NCI-H2029 treated with DMSO at 0.1 percent for 48 hours (cell line): ENCODE data around the gene STEAP4.

Source experiments
- DNase-seq: peaks from one replicate; lab custom pipeline; 2025; lab: John Stamatoyannopoulos, UW

STEAP4 gene

DNA sequence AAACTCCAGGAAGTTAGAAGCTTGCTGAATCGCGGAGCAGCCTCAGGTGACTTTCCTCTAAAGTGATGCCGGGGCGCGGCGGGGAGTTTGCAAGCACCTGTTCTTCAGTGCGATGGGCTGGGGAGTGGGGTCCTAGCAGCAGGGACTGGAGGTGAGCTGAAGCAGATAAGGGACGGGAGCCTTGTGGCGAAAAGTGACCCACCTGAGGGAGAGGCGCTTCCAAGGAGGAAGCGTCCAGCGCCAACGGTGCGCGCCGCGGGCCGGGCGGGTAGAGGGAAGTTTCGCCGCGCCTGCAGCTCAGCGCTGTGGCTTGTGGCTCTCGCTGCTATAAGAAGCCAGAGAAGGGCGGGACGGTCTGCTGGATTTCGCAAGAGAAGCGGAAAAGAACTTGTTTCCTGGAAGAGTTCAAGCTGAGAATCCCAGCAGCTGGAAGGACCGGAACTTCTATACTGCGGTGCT, at the start of gene STEAP4:
TSS of gene STEAP4 (minus strand) at position 305 of the 459 bp plus-strand sequence. CDS start 22,625 bp downstream, outside the sequence.
- no peak for DNase-seq

DNA sequence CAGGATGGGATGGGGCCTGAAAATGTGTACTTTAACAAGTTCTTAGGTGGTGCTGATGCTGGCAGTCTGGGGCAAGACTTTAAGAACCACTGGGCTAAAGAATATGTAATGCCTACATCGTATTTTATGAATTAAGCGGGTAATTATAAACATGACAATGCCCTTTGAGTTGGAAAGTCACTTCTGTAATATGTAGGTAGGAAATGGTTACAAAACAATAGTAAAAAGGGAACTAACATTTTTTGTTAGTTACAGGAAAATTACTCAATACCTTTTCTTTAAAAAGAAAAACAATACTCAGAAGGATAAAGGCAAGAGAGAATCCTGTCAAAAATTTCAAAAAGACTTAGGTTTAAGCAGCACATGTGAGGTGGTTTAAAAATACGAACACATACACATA, 48.3 kb upstream of the STEAP4 start:
- no peak for DNase-seq

DNA sequence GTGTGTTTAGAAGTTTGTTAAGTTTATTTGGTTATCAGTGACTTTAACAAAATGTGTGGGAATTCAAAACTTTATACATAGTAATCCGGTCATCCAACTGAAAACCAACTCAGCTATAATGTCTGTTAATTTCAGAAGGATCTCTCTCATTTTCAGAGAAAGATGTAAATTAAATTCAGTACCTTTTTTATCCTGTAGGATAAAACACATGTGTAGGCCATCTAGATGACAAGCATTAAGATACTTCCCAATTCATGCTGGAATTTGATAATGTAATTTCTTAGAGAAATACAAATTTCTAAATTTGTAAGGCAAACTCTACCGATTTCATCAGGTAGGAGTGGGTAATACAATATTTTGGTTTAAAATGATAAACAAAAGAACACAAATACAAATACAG, 43.4 kb upstream of the STEAP4 start:
- DNase-seq = no peak

- no peak for DNase-seq
These were observed 40.8 kb upstream of the STEAP4 start for GRCh38 chr7:88347517-88347916.

- no peak for DNase-seq
These were observed 40.4 kb upstream of the STEAP4 start for GRCh38 chr7:88347090-88347489.

DNA sequence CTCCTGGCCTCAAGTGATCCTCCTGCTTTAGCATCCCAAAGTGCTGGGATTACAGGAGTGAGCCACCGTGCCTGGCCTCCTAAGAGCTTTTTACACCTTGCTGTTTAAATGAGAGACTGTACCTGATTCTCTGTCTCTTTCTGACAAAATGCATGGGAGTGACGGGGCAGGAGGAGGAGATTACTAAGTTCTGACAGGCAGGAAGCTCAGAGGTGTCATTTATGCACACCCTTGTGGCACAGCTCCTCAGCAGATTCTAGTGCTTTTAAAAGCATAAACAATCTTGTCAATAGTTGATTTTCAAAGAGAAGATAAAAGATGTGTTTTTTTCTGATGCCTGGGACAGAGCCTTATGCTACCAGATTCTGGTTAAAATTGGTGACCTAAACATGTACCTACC, 39.7 kb upstream of the STEAP4 start:
- no peak for DNase-seq

- no peak for DNase-seq
These were observed 38.5 kb upstream of the STEAP4 start for GRCh38 chr7:88344956-88345832.

- DNase-seq = no peak
These were observed 37.6 kb upstream of the STEAP4 start for GRCh38 chr7:88344271-88344670.

DNA sequence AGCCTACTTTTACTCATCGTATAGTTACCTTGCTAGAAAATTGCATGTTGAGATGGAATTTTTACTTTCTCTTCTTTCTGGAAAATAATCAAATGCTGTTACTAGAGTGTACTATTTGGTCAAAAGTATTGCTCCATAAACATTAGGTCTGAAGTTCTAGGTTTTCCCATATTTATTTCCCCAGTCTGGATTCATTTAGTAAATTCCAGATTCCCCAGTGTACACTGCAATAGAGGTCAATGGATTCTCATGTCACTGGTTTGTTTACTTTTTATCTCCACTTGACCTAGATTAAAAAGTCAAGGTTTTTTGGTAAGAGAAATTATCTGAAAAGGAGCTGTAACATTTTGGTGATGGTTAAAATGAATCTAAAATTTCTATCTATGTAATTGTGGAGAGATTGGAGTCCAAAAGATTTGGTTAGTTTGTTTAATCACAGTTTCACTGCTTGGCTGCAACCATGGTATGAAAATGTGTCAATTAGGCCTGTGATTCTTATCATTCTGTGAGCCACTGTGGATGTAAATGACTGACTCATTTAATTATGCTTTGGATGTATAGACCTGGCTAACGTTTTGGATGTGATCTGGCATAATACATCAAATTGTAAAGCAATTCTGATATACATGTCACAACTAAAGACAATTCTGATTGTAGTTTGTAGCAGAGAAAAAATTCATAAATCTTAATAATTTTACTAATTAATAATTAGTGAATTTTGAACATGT, 32.7 kb upstream of the STEAP4 start:
- DNase-seq = no peak

- no peak for DNase-seq
These were observed 31.8 kb upstream of the STEAP4 start for GRCh38 chr7:88338503-88338902.

DNA sequence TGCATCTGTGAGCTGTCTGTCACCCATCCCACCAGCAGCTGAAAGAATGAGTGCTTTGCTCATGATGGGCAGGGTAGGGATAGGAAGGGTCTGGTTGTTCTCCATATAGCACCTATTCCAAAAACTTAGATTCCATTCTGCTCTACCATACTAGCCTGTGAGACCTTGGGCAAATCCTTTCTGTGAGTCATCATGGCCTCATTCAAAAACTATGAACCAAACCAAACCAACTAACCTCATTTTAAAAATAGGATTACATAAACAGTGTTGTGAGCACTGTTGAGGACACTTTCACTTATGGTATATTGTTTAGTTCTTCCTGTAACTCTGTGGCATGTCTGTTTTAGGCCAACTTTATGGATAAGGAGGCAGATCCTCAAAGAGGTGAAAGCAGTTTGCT, 30.9 kb upstream of the STEAP4 start:
- DNase-seq = no peak

- DNase-seq = no peak
These were observed 24.6 kb upstream of the STEAP4 start for GRCh38 chr7:88331322-88331721.

DNA sequence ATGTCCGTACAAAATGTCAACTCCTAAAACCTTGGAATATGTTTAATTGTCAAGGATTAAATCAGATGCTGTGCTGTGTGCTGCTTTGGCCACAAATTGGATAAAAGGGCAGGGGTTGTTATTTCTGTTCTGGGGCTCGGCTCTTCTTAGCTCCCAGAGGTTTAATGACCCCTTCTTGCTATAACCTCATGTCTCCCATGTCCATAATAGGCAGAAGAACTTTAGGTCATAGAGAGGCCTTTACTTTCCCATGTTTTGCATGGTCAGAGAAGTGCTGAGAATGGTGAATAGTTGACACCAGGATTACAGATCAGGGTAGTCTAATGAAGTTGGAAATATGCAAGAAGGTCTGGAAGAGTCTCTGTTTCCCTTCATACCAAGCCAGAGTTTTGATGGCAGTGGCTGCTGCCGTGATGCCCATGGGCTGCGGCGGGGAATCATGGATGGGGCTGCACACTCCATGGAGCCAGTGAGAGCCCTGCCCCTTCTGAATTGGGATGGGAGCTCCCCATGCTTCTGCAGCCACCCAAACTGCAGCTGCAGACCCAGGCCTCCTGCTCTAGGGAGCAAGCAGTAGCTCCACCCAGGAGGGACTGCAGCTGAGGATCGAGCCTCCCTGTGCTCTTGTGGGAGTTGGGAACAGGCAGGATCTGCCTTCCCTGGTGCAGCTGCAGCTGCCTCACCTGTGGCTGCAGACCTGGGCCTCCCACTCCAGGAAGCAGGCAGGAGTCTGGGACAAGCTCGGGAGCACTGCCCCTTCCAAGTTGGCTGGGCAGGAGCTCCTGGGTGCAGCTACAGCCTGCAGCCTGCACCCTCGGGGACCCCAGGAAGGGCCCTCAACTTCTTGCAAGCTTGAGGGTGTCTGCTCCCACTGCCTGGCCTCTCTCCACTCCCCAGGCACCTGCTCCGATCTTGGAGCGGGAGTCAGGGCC, 23.1 kb upstream of the STEAP4 start:
- no peak for DNase-seq

GRCh38 chr7:88328787-88329186, 22.1 kb upstream of the STEAP4 start:
- DNase-seq = no peak

- DNase-seq = no peak
These were observed 18.0 kb upstream of the STEAP4 start for GRCh38 chr7:88324699-88325098.

DNA sequence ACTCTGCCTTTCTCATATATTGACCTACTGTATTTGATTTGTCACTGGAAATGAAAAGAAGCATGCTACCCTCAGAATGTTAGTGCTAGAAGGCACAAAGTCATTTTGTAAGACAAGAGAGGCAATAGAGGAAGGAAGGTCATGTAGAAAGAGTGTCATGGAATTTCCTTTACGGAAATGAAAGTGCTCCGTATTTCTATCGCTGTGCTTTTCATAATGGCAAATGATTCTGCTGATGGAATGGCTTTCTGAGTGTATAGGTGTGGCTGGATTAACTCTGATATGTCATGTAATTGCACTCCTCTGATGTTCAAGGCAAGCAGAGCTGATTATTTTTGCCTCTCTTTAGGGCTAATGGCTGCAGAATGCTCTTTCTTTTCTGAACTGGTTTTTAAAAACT, 15.5 kb upstream of the STEAP4 start:
- DNase-seq = no peak

DNA sequence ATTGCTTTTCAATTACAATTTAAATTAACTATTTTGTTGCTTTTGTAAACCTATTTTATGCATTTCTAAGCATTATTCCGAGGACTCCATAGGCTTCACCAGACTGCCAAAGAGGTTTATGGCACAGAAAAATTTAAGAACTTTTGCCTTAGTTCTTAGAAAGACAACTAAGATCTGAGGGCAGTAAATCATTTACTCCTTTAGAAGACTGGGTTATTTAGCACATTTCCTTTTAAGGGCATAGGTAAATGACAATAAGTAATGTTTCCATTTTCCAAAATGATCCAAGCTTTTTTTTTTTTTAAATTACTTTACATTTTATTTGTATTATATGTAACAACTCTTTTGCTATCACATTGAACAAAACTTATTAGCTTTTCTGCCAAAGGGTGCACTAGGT, 15.0 kb upstream of the STEAP4 start:
- no peak for DNase-seq

- DNase-seq = no peak
These were observed 11.5 kb upstream of the STEAP4 start for GRCh38 chr7:88318196-88318595.

DNA sequence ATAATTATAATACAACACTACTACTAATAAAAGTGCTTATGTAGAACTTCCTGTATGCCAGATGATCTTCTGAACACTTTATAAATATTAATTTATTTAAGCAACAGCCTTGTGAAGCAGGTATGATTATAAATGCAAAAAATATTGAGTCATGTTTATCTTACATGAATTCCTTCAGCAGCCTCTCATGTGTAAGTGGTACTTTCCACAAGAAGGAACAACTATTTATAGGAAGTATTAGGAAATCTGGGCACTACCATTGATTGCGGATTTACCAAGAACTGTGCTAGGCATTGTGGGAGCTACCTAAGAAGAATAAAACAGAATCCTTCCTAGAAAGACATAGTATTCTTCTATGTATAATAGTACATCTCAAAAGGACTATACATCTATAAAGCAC, 10.7 kb upstream of the STEAP4 start:
- no peak for DNase-seq

GRCh38 chr7:88316456-88316855, 9.8 kb upstream of the STEAP4 start:
- no peak for DNase-seq

GRCh38 chr7:88315522-88315921, 8.8 kb upstream of the STEAP4 start:
- no peak for DNase-seq

GRCh38 chr7:88314061-88314491, 7.4 kb upstream of the STEAP4 start:
- DNase-seq = no peak
